ENCODE measurements around the gene MYH9. TPM values are rescaled to one million over a fixed set of nuclear protein-coding genes. Genes with fewer than 3 reads are reported as not detected.
A peak's percentile ranks its signal among the peaks of the same experiment; 100 is the strongest.

The MYH9 gene
- total and polyA plus RNA-seq, 11 donors = 109 to 482 (median 238) TPM

DNA sequence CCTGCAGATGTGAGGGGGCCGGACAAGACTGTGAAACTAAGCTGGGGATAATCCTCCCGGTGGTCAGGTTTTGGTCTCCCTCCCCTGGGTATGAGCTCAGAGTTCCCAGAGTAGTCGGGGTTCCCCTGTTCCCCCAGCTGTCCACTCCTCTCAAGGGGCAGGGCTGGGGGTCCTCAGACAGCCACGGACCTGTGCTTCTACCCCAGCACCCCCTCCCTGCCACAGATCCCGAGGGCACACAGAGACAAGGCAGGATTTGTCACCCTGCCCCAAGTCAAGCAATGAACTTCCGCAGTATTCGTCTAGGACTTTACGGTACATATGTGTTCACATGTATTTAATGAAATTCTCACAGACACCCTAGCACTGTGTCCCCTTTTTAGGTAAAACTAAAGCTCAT, 89.6 kb downstream of the MYH9 start:
- intact Hi-C loops (cut with DNase I) = loop anchor here in 1 of 10 donors (2.0 kb wide), 1 partner anchor 17 kb away; no protein-coding TSS in a partner anchor
- Histone ChIP-seq H3K36me3 (peaks cover 14 to 100% (median 100%) of the 10 kb centered on the region in 9 donors), H3K9me3 (no peaks in the 10 kb centered on the region), H3K4me1 (peaks cover 0 to 8% (median 0%) of the 10 kb centered on the region in 12 donors), H3K4me3 (no peak overlapping the region), H3K27me3 (no peaks in the 10 kb centered on the region), H3K27ac (peak overlapping the region in 1 of 12 donors; percentile 70)
- WGBS, 4 donors = 86 to 93% (median 89%) methylated on average over 8 of the region's 8 CpGs
- no peak for TF ChIP-seq POLR2A (IDR thresholded peaks at IDR 0.05)
- TF ChIP-seq, protein P1, sequence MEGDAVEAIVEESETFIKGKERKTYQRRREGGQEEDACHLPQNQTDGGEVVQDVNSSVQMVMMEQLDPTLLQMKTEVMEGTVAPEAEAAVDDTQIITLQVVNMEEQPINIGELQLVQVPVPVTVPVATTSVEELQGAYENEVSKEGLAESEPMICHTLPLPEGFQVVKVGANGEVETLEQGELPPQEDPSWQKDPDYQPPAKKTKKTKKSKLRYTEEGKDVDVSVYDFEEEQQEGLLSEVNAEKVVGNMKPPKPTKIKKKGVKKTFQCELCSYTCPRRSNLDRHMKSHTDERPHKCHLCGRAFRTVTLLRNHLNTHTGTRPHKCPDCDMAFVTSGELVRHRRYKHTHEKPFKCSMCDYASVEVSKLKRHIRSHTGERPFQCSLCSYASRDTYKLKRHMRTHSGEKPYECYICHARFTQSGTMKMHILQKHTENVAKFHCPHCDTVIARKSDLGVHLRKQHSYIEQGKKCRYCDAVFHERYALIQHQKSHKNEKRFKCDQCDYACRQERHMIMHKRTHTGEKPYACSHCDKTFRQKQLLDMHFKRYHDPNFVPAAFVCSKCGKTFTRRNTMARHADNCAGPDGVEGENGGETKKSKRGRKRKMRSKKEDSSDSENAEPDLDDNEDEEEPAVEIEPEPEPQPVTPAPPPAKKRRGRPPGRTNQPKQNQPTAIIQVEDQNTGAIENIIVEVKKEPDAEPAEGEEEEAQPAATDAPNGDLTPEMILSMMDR (IDR thresholded peaks at IDR 0.05) = no peak
- ATAC-seq (no peak), DNase-seq (no peak)

DNA sequence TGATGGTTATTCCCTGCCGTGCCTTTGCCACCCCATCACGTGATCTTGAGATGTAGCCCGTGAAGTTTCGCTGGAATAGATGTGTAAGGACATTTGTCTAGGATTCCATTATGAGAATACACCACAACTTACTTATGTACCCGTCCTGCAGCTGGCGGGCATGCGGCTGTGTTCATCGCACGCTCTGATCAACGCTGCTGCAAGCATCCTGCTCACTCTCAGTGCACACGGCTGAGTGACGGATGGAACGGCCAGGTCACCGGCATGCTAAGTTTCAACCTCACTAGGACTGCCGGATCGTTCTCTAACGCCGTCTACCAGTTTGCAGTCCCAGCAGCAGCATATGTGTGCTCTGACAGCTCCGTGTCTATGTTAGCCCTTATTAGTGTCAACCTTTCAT, 90.2 kb downstream of the MYH9 start:
- intact Hi-C loops (cut with DNase I) = no loop called here
- no peaks in the 10 kb centered on the region for H3K27me3 ChIP-seq
- H3K36me3 ChIP-seq = peaks cover 13 to 100% (median 100%) of the 10 kb centered on the region in 9 donors
- TF ChIP-seq, protein P1 (IDR thresholded peaks at IDR 0.05) = no peak
- no peak for TF ChIP-seq POLR2A (IDR thresholded peaks at IDR 0.05)
- H3K27ac ChIP-seq = peak overlapping the region in 1 of 12 donors; percentile 70
- no peak overlapping the region for H3K4me3 ChIP-seq
- DNase-seq = peak in 2 of 5 donors; percentile 21 to 25
- H3K4me1 ChIP-seq = peaks cover 0 to 8% (median 0%) of the 10 kb centered on the region in 12 donors
- H3K9me3 ChIP-seq = no peaks in the 10 kb centered on the region
- no peak for ATAC-seq
- 86 to 87% (median 86%) methylated on average over 19 of the region's 19 CpGs for WGBS, 4 donors

DNA sequence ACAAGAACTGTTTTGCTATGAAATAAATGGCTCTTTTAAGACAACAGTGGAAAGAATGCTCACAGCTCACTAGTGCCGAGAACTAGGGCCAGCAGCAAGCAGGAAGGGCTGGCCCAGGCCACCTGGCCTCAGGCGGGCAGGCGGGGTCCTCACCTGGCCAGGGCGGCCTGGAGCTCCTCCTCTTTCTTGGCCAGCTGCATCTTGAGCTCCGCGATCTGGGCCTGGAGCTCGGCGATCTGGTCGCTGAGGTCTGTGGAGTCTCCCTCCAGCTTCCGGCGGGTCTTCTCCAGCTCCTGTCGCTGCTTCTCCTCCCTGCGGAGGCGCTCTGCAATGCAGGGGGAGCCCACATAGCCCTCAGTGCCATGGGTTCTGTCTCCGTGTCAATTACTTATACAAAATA, 91.1 kb downstream of the MYH9 start:
- H3K36me3 ChIP-seq = peaks cover 17 to 100% (median 100%) of the 10 kb centered on the region in 9 donors
- intact Hi-C loops (cut with DNase I) = no loop called here
- TF ChIP-seq, protein P1 (IDR thresholded peaks at IDR 0.05) = no peak
- no peak for TF ChIP-seq POLR2A (IDR thresholded peaks at IDR 0.05)
- peak overlapping the region in 1 of 12 donors; percentile 70 for H3K27ac ChIP-seq
- 88 to 93% (median 91%) methylated on average over 14 to 15 of the region's 15 CpGs for WGBS, 4 donors
- no peaks in the 10 kb centered on the region for H3K9me3 ChIP-seq
- no peaks in the 10 kb centered on the region for H3K27me3 ChIP-seq
- ATAC-seq (no peak), DNase-seq (peak in 2 of 5 donors; percentile 22 to 64)
- H3K4me3 ChIP-seq = no peak overlapping the region
- peaks cover 0 to 7% (median 0%) of the 10 kb centered on the region in 12 donors for H3K4me1 ChIP-seq

DNA sequence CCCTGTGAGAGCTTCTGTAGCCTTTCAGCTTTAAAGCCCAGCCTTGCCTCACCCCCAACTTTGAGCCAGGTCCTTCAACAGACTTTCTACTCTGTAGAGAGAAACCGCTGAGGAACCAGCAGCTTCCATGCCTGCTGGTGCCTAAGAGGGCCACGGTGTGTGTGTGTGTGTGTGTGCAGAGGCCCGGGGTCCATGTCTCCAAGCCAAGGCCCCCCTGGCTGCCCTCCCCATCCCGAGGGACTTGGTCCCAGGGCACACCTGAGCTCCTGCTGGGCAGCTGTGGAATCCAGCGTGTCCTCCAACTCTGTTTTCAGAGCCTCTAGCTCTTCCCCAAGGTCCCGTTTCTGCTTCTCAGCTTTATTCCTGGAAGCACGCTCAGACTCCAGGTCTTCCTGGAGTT, 92.5 kb downstream of the MYH9 start:
- TF ChIP-seq POLR2A (IDR thresholded peaks at IDR 0.05) = no peak
- TF ChIP-seq, protein P1 (IDR thresholded peaks at IDR 0.05) = no peak
- ATAC-seq = no peak
- DNase-seq = no peak
- 89 to 97% (median 91%) methylated on average over 6 to 7 of the region's 7 CpGs for WGBS, 4 donors
- Histone ChIP-seq H3K27ac (peak overlapping the region in 1 of 12 donors; percentile 51), H3K27me3 (no peaks in the 10 kb centered on the region), H3K4me1 (no peaks in the 10 kb centered on the region), H3K9me3 (no peaks in the 10 kb centered on the region), H3K36me3 (peaks cover 18 to 95% (median 91%) of the 10 kb centered on the region in 9 donors), H3K4me3 (no peak overlapping the region)
- intact Hi-C loops (cut with DNase I) = no loop called here

Data from heart left ventricle (tissue), 16 donors.